NCI-H2227 (cell line): Measurements from ENCODE around the gene FBLN2.

Experiments
- DNase-seq: peaks from one replicate; lab custom pipeline; 2025; ENCODE audit not compliant: unreplicated experiment; lab: John Stamatoyannopoulos, UW

Gene FBLN2

GRCh38 chr3:13579063-13579462, 30.1 kb downstream of the FBLN2 start:
- no peak for DNase-seq

GRCh38 chr3:13580256-13581023, 31.5 kb downstream of the FBLN2 start:
- DNase-seq = no peak

DNA sequence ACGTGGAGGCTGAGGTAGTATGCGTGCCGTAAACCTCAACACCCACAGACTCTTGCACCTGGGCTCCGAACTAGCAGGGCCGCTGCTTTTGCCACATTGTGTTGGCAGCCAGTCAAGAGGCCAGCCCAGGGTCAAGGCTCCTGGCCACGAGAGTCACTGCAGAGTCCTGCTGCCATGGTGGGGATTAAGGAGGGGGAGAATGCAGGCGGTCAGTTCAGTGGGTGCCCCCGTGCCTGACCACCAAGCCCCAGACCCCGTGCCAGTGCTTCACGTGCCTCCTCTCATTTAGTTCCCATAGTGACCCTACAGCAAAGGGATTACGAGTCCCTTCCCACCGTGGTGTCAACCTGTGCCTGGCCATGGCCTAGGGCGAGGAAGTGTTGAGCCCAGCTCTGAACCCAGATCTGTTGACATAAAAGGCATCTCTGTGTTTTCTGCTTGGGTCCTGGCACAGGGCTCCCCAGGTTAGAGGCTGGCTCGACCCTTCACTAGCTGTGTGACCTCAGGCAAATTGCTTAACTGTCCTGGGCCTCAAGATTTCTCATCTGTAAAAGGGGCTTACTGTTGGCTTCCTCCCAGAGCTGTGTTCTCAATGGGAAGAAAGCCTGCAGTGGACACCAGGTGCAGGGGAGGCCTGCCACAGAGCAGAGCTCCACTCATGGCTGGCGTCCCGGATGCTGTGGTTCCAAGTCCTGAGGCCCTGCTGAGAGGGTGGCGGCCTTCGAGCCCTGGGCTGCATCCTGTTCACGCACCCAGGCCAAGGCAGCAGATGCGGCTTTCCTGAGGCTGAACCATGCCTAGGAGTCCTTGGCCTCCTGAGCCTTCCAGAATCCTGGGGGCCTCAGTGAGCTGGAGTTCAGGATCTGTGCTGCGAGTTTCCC, 32.8 kb downstream of the FBLN2 start:
- no peak for DNase-seq

DNA sequence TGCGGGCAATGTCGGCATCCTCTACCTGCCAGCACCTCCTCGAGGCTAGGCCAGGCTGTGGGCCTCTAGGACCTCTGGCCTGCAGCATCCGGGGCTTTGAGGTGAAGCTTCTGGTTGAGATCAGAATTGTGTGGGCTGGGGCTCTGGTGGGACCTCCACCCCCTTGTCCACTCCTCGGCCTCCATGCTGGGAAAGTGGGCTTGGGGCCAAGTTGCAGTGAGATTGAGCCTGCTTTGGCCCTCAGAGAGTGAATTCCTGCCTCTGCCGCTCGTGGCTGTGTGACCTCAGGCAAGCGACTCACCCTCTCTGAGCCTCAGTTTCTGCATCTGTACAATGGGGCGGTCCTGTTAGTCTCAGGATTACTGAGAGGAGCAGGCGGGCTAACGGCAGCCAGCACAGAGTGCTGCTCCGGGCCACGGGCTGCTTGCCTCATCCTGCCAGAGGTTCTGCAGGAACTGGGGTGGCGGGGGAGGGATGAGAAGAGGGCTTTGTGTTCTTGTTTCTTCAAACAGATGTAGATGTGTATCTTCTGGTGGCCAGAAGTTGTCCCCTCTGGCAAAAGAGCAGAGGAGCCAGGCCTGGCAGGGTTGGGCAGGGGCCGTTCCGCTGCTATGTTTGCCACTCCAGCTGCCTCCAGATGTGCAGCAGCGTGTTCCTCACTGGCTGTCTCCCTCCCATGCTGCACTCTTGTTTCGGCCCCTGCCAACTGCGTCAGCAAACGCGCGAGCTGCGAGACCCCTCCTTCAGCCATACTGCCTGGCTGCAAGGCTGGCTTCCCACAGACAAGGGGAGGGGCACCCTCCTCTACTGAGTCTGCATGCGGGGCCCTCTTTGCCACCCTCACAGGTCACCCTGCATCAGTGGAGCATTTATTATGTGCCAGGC, 33.7 kb downstream of the FBLN2 start:
- DNase-seq = no peak

DNA sequence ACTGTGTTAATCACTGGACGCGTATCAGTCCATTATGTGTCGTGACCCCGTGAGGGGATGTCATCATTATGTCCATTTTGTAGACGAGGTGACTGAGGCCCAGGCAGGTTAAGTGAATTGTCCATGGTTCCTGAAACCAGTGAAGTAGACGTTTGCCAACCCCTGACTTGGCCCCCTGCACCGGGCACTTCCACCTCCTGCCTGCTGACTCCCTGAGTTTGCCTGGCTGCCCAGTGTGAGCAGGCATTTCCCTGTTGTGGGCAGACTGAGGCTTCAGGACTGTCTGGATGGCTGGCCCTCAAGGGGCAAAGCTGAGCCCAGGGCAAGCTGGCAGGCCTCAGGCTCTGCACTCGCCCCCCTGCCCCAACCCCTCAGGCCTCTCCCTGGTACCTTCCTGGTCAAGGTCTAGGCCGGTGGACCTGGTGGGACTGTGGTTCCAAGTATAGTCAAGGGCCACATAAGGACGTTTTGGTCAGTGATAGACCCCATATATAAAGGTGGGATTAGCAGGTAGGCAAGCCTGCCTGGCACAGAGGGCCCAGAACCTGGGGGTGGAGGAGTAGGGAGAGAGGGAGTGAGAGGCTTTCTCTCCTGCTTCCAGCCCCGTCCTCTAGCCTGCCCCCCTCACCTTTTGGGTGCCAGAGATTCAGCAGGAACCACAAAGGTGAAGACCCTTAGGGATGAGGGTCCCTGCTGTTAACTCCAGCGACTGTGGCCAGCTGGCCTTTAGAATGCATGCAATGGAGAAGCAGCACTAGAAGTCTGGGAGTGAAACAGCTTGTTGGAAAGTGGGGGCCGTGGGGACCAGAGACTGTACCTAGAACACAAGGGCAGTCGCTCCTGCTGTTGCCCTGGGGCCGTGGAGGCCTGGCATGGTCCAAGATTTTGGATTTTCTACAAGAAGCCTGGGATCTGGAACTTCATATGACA, 34.6 kb downstream of the FBLN2 start:
- no peak for DNase-seq

- no peak for DNase-seq
These were observed 35.5 kb downstream of the FBLN2 start for GRCh38 chr3:13584427-13584891.

DNA sequence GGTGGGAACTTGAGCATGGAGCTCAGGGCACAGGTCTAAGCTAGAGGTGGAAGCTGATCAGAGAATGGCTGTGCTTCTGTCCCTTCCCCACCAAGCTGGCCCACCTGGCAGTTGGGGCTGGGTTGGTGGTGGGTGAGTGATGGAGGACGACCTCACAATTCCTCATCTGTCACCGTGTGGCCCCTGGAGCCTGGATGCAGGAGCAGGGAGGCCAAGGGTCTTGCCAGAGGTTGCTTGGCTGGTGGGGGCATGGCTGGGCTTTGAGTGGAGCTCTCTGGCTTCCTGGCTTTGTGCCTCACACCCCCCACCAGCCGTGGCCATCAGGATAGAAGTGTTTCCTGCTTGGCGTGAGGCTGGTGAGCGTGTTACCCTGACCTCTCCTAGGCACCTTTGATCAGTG, 36.0 kb downstream of the FBLN2 start:
- no peak for DNase-seq

DNA sequence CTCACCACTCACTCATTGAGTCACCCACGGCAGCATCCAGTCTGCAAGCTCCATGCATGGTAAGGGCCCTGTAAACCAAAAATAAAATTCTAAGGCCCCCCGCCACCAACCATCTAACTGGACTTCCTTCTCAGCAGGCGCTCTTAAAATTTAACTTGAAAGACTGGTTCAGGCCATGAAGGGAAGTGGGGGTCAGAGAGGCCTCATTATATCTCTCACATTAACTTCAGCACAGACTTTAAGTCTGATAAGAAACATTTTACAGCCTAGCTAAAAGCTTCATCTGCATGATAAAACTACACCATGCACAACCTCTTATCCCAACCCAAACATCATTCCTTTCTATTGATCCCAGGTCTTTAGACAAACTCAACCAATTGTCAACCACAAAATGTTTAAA, 38.5 kb downstream of the FBLN2 start:
- DNase-seq = no peak

GRCh38 chr3:13588221-13588701, 39.3 kb downstream of the FBLN2 start:
- no peak for DNase-seq

DNA sequence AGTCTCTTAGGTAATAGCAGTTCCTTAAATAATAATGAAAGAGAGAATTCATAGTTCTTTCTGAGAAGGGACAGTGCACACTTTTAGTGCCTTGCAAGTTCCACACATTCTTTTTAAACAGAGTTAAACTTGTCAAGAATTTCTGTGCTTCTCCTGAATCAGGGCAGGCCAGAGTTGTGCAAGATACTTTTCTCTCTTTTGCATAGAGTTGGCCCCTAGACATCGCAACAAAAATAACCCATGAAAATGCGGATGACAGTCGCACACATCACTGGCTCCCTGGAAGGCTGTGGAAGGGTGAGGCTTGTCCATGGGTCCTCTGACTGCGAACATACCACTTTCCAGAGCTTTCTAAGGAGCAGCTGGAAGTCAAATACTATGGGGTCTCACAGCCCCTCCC, 40.1 kb downstream of the FBLN2 start:
- DNase-seq = no peak

DNA sequence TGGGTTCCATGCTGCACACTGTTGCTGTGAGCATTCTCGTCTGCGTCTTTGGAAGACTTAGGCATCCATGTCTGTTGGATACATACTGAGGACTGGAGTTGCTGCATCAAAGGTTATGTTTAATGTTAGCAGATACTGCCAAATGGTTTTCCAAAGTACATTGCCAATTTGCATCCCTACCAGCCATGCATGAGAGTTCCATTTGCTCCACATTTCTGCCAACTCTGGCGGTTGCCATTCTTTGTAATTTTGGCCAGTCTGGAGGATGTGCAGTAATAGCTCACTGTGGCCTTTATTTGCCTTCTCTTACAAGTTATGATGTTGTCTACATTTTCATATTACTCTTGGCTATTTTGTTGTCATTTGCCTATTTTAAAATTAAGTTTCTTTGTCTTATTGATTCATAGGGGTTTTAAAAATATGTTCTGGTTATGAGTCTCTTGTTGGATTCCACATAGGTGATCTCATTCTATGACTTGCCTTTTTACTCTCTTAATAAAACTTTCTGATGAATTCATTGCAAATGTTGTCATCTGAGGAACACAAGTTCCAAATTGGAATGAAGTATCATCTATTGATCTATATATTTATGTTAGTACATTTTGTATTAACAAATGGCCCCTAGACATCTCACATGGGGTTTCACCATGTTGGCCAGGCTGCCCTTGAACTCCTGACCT, 42.1 kb downstream of the FBLN2 start:
- no peak for DNase-seq

- no peak for DNase-seq
These were observed 44.7 kb downstream of the FBLN2 start for GRCh38 chr3:13593615-13594014.

GRCh38 chr3:13594146-13594545, 45.2 kb downstream of the FBLN2 start:
- no peak for DNase-seq

DNA sequence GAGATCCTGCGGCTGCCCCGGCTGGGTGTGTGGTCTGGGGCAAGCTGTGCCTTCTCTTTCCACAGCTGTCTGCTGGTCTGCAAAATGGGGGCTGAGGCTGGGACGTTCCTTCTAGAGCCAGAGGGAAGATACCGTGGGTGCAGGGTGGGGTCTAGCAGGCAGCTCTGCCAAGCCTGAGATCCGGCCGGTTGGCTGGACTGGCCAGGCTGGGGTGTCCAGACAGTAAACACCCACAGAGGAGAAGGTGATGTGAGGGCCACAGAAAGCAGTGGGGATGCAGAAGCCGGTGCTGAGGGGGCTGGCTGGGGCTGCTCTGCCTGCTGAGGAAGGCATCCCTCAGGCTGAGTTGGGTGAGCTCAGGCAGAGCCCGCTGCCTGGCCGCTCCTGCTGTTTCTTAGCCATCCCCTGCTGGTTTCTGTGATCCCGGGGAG, 46.1 kb downstream of the FBLN2 start:
- DNase-seq = no peak

DNA sequence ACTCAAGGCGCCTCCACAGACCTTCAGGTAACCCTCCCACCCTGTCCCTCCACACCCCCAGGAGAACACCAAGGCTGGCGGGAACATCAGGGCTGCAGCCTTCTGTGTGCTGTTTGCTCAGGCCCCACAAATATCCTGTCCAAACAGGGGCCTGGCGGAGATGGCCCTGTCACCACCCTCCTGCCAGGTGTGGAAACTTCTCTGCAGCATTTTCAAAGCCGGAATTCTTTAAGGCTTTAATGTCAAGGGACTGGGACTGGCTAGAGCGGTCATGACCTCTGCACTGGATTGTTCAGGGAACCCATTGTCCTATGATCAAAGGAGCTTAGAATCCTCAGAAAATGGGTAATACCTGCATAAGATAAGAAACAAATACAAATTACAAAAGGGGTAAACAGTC, 46.6 kb downstream of the FBLN2 start:
- DNase-seq = no peak

DNA sequence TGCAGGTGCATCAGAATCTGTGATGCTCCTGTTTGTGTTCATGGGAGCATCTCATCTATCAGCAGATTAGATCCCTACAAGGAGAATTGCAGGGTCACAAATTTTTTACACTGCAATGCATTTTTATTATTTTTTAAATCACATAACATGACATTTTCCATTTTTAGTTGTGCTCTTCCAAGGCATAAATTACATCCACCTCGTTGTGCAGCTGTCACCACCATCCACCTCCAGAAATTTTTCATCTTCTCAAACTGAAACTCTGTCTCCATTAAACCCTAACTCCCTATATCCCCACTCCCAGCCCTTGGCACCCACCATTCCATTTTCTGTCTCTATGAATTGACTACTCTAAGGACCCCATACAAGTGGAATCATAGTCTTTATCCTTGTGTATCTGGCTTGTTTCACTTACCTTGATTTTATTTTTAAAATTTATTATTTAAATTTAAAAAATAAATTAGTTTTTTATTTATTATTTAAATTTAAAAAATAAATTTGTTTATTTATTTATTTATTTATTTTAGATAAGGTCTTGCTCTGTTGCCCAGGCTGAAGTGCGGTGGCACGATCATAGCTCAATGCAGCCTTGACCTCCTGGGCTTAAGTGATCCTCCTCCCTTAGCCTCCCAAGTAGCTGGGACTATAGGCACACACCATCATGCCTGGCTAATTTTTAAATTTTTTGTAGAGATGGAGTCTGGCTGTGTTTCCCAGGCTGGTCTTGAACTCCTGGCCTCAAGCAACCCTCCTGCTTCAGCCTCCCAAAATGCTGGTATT, 47.7 kb downstream of the FBLN2 start:
- no peak for DNase-seq

- DNase-seq = no peak
These were observed 48.7 kb downstream of the FBLN2 start for GRCh38 chr3:13597661-13598060.

DNA sequence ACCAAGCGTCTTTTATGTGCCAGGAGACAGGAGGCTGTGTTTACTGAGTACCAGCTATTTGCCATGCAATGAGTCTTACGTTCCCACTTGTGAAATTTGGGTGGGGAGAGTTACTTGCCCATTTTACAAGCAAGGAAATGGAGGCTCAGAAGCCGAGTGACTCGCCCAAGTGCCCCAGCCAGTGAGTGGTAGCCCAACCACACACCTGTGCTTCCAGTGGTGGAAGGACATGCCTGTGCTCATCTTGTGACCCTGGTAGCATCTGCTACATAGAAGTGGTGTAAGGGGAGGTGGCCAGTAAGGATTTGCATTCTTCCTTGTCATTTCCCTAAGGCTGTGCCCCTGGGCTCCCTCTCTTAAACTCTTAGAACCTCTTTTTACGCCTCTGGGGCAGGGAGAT, 49.3 kb downstream of the FBLN2 start:
- DNase-seq = no peak
